WI38 (cell line): Measurements from ENCODE around the gene JADE1.

ENCODE experiments used
- H3K4me3 ChIP-seq: 2 replicates; pipeline ENCODE4 v1.5.1; 2011; ENCODE audit warnings: low read depth, mild to moderate bottlenecking, control low read depth, low read length
- TF ChIP-seq, protein P1 (sequence below): IDR thresholded peaks from 2 replicates; pipeline ENCODE4 v1.5.1; 2012; ENCODE audit warnings: low read depth, mild to moderate bottlenecking, control low read depth, low read length

The JADE1 gene

GRCh38 chr4:128832243-128832625 lies 22.7 kb downstream of the JADE1 start:
- H3K4me3 ChIP-seq = no peak overlapping the region
- TF ChIP-seq, protein P1, sequence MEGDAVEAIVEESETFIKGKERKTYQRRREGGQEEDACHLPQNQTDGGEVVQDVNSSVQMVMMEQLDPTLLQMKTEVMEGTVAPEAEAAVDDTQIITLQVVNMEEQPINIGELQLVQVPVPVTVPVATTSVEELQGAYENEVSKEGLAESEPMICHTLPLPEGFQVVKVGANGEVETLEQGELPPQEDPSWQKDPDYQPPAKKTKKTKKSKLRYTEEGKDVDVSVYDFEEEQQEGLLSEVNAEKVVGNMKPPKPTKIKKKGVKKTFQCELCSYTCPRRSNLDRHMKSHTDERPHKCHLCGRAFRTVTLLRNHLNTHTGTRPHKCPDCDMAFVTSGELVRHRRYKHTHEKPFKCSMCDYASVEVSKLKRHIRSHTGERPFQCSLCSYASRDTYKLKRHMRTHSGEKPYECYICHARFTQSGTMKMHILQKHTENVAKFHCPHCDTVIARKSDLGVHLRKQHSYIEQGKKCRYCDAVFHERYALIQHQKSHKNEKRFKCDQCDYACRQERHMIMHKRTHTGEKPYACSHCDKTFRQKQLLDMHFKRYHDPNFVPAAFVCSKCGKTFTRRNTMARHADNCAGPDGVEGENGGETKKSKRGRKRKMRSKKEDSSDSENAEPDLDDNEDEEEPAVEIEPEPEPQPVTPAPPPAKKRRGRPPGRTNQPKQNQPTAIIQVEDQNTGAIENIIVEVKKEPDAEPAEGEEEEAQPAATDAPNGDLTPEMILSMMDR = no peak

GRCh38 chr4:128835498-128836222 lies 26.2 kb downstream of the JADE1 start:
- TF ChIP-seq, protein P1 = no peak
- H3K4me3 ChIP-seq = no peak overlapping the region

GRCh38 chr4:128837198-128837597 lies 27.7 kb downstream of the JADE1 start:
- H3K4me3 ChIP-seq = no peak overlapping the region
- TF ChIP-seq, protein P1 = no peak

GRCh38 chr4:128837679-128838078 lies 28.2 kb downstream of the JADE1 start:
- no peak overlapping the region for H3K4me3 ChIP-seq
- TF ChIP-seq, protein P1 = no peak

GRCh38 chr4:128840711-128841318 lies 31.3 kb downstream of the JADE1 start:
- H3K4me3 ChIP-seq = no peak overlapping the region
- TF ChIP-seq, protein P1 = no peak

- no peak overlapping the region for H3K4me3 ChIP-seq
- TF ChIP-seq, protein P1 = no peak
These were observed 31.9 kb downstream of the JADE1 start for GRCh38 chr4:128841402-128841801.

DNA sequence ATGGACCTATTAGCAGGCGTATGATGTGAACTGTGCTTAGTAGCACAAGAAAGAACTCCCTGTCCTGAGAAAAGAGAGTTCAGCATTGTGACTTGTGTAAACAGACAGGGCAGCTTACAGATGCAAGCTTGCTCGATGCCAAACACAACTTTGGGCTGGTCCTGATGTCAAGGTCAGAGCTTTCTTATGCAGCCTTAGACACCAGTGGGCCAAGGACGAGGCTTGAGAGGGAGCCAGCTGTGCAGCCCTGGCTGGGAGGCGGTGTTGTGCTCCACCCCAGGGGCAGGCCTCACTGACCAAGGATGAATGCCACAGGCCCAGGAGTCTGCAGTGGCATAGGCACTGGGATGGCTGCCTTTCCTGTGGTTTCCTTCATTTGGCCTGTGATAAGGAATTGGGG lies 35.4 kb downstream of the JADE1 start:
- no peak overlapping the region for H3K4me3 ChIP-seq
- TF ChIP-seq, protein P1 = no peak
